Endothelial cell (in vitro differentiated cells): ENCODE measurements around the gene CDC25A. TPM values are rescaled to one million over a fixed set of nuclear protein-coding genes. Genes with fewer than 3 reads are reported as not detected.

Experiments used
- DNase-seq: peaks from one replicate; pipeline ENCODE4 v3.0.0; 2021; ENCODE audit warnings: low spot score
- H3K27ac Mint-ChIP-seq: one replicate; pipeline ENCODE4 v1.8.0; 2021; ENCODE audit warnings: mixed read lengths, inconsistent platforms; ENCODE audit not compliant: unreplicated experiment
- H3K27me3 Mint-ChIP-seq: one replicate; pipeline ENCODE4 v1.8.0; 2021; ENCODE audit warnings: mild to moderate bottlenecking, moderate library complexity, mixed read lengths, inconsistent platforms; ENCODE audit not compliant: unreplicated experiment
- H3K36me3 Mint-ChIP-seq: one replicate; pipeline ENCODE4 v1.8.0; 2021; ENCODE audit warnings: mild to moderate bottlenecking, low read depth, mixed read lengths, inconsistent platforms; ENCODE audit not compliant: unreplicated experiment
- H3K4me1 Mint-ChIP-seq: one replicate; pipeline ENCODE4 v1.8.0; 2021; ENCODE audit warnings: mild to moderate bottlenecking, mixed read lengths, inconsistent platforms; ENCODE audit not compliant: unreplicated experiment
- H3K4me3 Mint-ChIP-seq: one replicate; pipeline ENCODE4 v1.8.0; 2021; ENCODE audit warnings: mild to moderate bottlenecking, mixed read lengths, inconsistent platforms; ENCODE audit not compliant: unreplicated experiment
- H3K9me3 Mint-ChIP-seq: one replicate; pipeline ENCODE4 v1.8.0; 2021; ENCODE audit warnings: mixed read lengths, inconsistent platforms; ENCODE audit not compliant: unreplicated experiment
- total RNA-seq: library from RNA; stranded (reverse); fragmentation: NEBNext Ultra II Directional; extraction: Animal tissue kit (Norgen Biotek cat#: 25700); gene quantifications from one replicate; pipeline ENCODE4 v1.2.1, GENCODE V29; 2021; ENCODE audit not compliant: unreplicated experiment
- TF ChIP-seq, protein P1 (sequence below): fragments of 200-600 bp; sonication (generic); IDR thresholded peaks from one replicate; pipeline ENCODE4 v1.5.0; 2021; ENCODE audit warnings: antibody characterized with exemption; ENCODE audit not compliant: unreplicated experiment

Gene CDC25A
- total RNA-seq, 1 donor from 2014 or later: 14.8 TPM

DNA sequence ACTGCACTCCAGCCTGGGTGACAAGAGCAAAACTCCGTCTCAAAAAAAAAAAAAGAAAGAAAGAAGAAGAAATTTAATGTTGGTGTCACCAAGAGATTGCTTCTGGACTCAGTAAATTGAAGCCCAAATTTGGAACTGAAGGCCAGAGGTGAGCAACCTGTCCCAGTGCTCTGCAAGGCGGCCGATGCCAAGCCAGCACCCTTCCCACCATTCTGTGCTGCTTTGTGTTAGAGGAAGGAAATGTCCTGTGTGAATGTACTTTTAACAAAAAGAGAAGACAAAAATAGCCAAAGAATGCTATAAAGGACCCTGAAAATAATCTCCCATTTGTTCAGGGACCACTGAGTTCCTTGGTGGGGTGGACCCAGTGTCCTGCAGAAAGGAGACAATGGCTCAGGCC is 44.6 kb downstream of the CDC25A start:
- peaks cover 21% of the 10 kb centered on the region for H3K4me1 Mint-ChIP-seq
- no peak for DNase-seq
- peaks cover 1% of the 10 kb centered on the region for H3K27me3 Mint-ChIP-seq
- H3K27ac Mint-ChIP-seq: no peak overlapping the region
- H3K4me3 Mint-ChIP-seq: no peak overlapping the region
- H3K36me3 Mint-ChIP-seq: no peaks in the 10 kb centered on the region
- no peaks in the 10 kb centered on the region for H3K9me3 Mint-ChIP-seq
- TF ChIP-seq, protein P1, sequence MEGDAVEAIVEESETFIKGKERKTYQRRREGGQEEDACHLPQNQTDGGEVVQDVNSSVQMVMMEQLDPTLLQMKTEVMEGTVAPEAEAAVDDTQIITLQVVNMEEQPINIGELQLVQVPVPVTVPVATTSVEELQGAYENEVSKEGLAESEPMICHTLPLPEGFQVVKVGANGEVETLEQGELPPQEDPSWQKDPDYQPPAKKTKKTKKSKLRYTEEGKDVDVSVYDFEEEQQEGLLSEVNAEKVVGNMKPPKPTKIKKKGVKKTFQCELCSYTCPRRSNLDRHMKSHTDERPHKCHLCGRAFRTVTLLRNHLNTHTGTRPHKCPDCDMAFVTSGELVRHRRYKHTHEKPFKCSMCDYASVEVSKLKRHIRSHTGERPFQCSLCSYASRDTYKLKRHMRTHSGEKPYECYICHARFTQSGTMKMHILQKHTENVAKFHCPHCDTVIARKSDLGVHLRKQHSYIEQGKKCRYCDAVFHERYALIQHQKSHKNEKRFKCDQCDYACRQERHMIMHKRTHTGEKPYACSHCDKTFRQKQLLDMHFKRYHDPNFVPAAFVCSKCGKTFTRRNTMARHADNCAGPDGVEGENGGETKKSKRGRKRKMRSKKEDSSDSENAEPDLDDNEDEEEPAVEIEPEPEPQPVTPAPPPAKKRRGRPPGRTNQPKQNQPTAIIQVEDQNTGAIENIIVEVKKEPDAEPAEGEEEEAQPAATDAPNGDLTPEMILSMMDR: no peak

DNA sequence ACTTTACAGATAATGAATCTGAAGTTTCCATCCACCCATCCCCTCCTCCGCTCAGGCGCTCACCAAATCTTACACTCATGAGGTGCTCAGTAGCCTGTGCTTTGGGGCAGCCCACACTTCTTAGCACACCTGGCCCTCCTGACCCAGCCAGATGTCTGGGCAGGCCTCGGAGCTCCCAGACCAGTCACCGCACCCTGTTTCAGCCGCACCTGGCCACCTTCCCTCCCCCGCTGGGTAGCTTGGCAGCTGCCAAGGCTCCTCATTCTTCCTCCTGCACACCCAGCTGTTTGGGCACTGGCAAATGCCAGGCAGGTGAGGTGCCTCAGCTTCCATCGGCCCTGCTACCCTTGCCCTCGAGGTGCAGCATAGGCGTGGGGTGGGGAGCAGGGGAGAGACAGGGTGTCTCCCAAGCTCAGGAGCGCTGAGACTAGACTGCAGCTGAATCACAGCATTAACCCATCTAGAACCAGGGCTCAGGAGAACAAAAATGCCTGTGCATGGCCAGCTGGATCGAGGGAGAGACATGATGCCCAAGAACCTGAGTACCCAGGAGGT is 45.8 kb downstream of the CDC25A start:
- Mint-ChIP-seq H3K27me3 (peaks cover 1% of the 10 kb centered on the region), H3K9me3 (no peaks in the 10 kb centered on the region), H3K36me3 (no peaks in the 10 kb centered on the region), H3K4me3 (no peak overlapping the region), H3K4me1 (peaks cover 21% of the 10 kb centered on the region), H3K27ac (no peak overlapping the region)
- DNase-seq: no peak
- TF ChIP-seq, protein P1: no peak

DNA sequence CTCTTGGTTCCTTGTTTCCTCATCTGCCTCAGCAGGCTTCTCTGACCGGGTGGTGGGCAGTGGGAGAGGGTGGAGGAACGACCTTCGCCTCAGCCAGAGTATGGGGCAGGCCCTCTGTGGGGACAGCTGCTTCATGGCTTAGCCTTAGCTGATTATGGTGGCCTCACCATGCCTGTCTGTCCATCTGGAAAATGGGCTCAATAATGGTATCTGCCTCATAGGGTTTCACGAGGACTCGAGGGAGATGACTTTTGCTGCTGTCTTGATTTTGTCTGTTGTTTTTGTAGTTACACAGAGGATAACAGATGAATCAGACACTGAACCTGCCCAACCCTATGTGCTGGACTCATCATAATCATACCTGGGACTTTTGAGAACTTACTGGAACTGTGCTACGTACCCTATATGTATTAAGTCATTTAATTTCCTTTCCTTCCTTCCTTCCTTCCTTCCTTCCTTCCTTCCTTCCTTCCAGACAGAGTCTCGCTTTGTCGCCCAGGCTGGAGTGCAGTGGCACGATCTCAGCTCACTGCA is 46.5 kb downstream of the CDC25A start:
- H3K27ac Mint-ChIP-seq: no peak overlapping the region

DNA sequence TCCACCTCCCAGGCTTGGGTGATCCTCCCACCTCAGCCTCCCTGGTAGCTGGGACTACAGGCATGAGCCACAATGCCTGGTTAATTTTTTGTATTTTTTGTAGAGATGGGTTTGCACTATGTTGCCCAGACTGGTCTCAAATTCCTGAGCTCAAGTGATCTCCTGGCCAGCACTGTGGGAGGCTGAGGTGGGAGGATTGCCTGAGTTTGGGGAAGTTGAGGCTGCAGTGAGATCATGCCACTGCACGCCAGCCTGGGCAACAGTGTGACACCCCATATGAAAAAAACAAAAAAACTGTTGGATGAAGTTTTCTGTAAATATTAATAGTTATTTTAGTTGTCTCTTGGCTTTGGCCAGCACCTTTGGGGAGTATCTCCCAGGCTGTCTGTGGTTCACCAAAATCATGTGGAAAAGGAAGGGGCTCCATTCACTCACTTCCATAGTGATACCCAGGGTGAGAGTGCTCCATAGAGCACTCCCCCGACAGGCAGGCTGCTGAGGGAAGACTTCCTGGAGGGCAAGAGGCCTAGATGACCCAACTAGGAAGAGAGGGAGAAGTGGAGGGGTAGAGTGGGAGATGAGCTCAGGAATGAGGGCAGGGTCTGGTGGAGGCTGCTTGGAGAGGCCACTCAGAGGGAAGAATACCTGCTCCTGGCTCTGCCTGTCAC is 47.1 kb downstream of the CDC25A start:
- no peak overlapping the region for H3K4me3 Mint-ChIP-seq
- no peak overlapping the region for H3K27ac Mint-ChIP-seq
- H3K9me3 Mint-ChIP-seq: no peaks in the 10 kb centered on the region
- TF ChIP-seq, protein P1: no peak
- no peak for DNase-seq
- peaks cover 21% of the 10 kb centered on the region for H3K4me1 Mint-ChIP-seq
- peaks cover 1% of the 10 kb centered on the region for H3K27me3 Mint-ChIP-seq
- no peaks in the 10 kb centered on the region for H3K36me3 Mint-ChIP-seq

More for the DNA sequence above, 46.5 kb downstream of the CDC25A start:
- TF ChIP-seq, protein P1: no peak
- Mint-ChIP-seq H3K9me3 (no peaks in the 10 kb centered on the region), H3K27me3 (peaks cover 1% of the 10 kb centered on the region), H3K4me3 (no peak overlapping the region), H3K36me3 (no peaks in the 10 kb centered on the region), H3K4me1 (peaks cover 21% of the 10 kb centered on the region)
- DNase-seq: no peak

DNA sequence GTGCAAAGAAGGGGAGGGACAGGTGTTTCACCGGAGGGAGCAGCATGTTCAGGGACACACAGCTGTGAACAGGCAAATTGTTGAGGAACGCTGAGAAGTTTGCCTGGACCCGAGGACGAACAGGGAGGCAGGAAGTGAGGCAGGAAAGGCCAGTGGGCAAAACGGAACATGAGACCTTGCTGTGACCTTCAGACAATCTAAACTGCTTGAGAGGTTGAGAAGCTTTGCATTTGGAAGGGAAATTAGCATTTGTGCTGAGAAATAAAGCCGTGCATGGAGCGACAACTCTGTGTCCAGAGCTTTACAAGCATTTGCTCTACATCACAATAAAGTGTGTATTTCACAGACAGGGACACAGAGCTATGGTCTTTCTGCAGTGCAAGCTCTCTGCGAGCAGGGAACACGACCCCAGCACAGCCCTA is 47.9 kb downstream of the CDC25A start:
- peak; percentile 14 for DNase-seq
- no peaks in the 10 kb centered on the region for H3K36me3 Mint-ChIP-seq

More for the DNA sequence above, 47.9 kb downstream of the CDC25A start:
- Mint-ChIP-seq H3K4me3 (peak overlapping the region; percentile 83), H3K4me1 (peaks cover 21% of the 10 kb centered on the region), H3K27me3 (peaks cover 1% of the 10 kb centered on the region), H3K27ac (peak overlapping the region; percentile 82), H3K9me3 (no peaks in the 10 kb centered on the region)
- TF ChIP-seq, protein P1: no peak
